GM18858 (cell line): ENCODE measurements around the gene TMEM107.
"Not testable (repeated sequence)": the region's sequence is repeated elsewhere in the genome, so short reads cannot be mapped to it uniquely, and the experiment has no call there.

Source experiments
- ATAC-seq: cut with Tn5 transposase; IDR thresholded peaks from one replicate; pipeline ENCODE4 v1.9.1; 2021; ENCODE audit not compliant: unreplicated experiment

Gene TMEM107

DNA sequence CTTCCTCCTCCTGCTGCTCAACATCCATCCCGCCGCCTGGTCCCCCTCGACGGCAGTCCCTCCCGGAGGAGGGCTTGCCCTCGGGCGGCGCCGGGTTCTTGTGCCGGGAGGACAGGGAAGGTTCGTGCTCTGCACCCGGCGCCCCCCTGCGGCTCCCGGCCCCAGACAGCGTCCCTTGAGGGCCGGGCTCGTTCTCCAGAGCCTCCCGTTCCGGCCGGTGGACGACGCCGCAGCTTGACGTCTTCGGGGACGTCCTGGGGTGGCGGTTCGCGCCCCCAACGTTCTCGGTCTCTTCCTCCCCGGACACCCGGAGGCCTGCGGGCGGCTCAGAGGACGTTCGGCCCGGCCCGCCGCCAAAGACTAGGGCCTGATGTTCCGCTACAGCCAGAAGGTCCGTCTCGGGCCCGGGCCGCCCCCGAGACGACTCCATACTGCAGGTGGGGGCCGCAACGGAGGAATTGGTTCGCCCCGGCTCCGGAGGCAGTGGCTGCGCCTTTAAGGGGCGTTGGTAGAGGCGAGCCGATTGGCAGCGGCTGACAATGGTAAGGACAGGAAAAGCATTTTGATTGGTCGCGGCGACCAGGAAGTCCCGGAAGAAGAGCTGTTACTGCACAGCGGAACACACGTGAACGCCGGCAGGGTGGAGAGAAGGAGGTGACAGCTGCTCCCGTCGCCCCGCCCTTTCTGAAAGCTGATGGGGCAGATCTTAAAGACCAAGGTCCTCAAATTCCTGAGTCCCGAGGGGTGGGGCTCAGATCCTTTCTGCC lies 13.7 kb upstream of the TMEM107 start, which contains the start of gene BORCS6:
TSS of gene BORCS6 (minus strand) at position 470 of the 767 bp plus-strand sequence. CDS start at position 430, 40 bp downstream.
- ATAC-seq, result peak; percentile 41

DNA sequence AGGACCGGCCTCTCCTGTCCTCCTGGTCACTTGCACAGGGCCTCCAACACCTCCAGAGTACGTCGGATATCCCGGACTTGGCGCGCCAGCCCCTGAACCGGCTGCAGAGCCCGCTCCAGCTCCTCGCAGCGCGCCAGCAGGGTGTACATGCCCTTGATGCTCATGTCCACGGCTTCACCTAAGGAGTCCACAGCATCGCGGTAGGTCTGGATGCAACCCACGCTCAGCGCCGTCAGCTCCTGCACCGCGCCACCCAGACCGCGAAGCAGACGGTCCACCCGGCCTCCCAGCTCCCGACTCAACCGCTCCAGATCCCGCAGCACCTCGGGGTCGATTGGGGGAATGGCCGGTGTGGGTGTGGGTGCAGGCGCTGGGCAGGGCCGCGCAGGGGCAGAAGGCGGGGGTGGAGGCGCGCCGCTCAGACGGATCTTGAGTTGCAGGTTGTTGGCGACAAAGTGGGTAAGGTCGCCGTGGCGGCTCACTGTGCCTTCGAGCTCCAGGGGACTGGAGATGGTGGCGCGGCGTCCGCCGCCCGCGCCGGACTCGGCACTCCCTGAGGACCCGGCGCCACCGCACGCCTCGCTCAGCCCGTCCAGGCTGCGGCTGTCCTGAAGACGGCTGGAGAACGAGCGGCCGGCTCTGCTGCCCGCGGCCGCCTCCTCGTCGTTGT lies 13.0 kb upstream of the TMEM107 start:
- ATAC-seq, result no peak

DNA sequence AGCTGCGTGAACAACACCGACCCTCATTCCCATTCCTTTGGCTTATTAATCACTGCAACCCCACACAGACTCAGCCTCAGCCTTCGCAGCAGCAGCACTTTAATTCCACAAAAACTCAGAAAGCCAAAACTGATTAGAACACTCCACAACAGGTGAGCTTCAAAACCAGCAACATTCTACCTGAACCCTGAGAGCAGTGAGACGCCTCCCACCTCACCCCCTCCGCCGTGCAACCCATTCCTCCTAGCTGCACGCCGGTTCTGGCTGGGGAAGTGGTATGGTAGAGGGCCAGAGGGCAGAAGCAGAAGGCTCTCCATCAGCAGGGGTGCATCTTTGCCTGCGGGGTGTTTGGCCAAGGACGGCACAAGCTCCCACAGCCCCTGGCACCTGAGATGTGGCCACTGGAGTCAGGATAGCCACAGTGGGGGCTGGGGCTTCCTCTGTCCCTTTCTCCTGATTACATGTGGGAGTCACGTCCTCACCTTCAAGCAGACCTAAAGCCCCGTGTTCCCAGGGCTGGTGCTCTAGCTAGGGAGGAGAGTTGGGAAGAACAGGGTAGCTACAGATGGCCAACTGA lies 12.2 kb upstream of the TMEM107 start:
- ATAC-seq, result no peak

GRCh38 chr17:8187517-8188262 lies 11.5 kb upstream of the TMEM107 start:
- peak; percentile 26 for ATAC-seq

GRCh38 chr17:8186787-8187516 lies 10.8 kb upstream of the TMEM107 start:
- ATAC-seq, result peak; percentile 18

DNA sequence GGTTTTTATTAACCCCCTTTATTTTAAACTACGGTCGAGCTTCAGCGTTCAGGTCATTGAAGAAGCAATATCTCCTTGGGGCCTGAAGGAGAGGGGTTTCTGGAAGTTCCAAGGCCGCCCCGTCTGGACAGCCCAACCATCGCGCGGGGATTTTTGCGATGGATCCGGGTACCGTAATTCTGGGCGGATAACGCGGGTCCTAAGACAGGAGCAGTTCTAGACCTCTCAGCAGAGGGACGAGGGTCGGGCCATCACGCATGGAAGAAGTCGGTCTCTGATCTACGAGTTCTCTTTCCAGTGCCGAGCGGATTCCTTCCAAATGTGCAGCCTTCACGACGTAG lies 10.2 kb upstream of the TMEM107 start:
- no peak for ATAC-seq

- no peak for ATAC-seq
Measured at GRCh38 chr17:8185582-8186445, 9.6 kb upstream of the TMEM107 start.

DNA sequence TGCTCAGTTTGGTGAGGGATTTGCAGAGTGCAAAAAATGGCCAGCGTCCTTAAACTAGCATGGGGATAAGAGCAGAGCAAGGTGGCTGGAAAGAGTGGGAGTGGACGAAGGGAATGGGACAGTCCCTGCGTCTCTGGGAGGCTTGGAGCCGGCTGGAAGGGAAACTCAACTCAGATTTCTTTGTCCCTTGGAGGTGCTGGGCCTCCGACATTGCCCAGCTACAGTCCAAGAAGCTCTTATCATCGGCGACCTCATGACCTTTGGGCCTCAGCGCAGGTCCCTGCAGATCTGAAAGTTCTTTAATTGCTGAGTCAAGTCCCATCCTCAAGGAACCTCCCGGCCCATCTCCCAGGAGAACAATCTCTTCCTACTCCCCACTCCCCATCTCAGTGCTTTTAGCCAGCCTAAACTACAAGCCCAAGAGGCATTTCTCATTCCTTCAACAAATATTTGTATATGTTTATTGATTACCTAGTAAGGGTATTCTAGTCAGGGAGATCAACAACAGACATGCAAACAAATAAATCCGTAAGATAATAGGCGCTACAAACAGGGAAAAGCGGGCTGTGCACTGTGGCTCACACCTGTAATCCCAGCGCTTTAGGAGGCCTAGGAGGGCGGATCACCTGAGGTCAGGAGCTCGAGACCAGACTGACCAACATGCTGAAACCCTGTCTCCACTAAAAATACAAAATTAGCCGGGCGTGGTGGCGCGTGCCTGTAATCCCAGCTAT lies 985 bp upstream of the TMEM107 start:
- ATAC-seq, result no peak

- ATAC-seq, result no peak
Measured at GRCh38 chr17:8175795-8176196, 384 bp downstream of the TMEM107 start.

GRCh38 chr17:8173871-8174322 lies 2.3 kb downstream of the TMEM107 start:
- no peak for ATAC-seq

DNA sequence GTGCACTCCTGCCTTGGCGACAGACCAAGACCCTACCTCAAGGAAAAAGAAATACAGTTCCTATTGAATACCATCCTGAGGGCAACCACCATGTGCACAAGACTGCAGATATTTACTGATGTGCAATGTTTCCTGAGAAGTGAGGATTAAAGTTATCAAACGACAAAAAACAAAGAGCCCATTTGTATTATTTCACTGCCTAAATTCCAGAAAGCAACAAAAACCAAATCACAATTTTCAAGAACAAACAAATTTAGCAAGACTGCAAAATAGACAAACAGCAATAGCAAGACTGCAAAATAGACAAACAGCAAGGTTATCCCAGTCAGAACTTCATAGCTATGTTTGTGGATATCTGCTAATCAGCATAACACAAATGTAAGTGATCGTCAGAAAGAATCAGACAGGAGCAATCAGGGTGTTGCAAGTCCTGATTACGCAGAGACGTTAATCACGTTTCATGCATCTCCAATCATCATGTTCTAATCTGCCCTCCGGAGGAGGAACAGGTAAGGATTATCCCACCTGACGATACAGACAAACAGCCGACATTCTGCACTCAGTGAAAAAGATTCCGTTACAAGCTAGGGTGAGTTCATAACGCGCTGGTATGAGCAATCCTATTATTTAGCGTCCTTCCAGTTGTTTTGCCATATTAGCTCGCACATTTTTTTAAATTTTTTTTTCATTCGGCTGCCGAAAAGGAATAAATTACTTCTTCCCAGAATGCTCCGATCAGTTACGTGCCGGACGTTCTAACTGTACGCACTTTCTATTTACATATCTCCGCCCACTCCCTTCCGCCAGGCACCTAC lies 2.9 kb downstream of the TMEM107 start:
- peak; percentile 66 for ATAC-seq

- ATAC-seq, result not testable (repeated sequence)
Measured at GRCh38 chr17:8170186-8170585, 6.0 kb downstream of the TMEM107 start.

- no peak for ATAC-seq
Measured at GRCh38 chr17:8167526-8167925, 8.7 kb downstream of the TMEM107 start.

DNA sequence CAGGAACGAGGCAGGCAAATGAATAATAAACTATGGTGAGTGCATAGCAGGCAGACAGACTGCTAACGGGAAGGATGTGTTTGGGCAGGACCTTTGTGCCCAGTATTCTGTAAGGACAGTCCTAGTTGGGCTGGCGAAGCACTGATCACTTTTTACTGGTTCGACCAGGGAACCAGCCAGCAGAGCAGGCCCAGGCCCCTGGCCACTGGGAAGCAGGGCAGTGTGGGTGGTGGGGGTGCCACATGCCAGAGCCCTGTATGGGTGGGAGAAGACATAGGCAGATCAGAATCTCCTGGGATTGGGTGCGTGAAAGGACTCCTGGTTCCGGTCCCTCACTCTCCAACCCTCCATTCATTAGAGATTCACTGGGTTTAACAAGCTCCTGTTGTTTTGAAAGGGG lies 9.4 kb downstream of the TMEM107 start:
- no peak for ATAC-seq

DNA sequence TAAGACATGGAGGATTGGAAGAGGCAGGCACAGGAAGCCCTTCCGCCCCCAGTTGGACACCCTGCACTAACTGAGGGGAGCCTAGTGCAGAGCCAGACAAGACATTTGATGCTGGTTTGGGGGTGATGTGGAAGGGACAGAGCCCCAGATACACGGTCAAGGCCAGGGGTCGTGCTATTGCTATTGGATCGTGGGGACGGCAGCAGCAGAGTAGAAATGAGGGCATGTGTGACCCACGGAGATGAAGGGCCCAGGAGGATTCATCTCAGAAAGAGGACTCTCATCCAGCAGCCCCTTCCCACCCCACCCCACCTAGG lies 11.4 kb downstream of the TMEM107 start:
- no peak for ATAC-seq

- no peak for ATAC-seq
Measured at GRCh38 chr17:8163978-8164814, 12.0 kb downstream of the TMEM107 start.
